ENCODE data around the gene BRCC3. TPM values are rescaled to one million over a fixed set of nuclear protein-coding genes. Genes with fewer than 3 reads are reported as not detected.

Gene BRCC3
- polyA plus RNA-seq, 4 donors, result 14.3 to 29.8 (median 24.1) TPM

DNA sequence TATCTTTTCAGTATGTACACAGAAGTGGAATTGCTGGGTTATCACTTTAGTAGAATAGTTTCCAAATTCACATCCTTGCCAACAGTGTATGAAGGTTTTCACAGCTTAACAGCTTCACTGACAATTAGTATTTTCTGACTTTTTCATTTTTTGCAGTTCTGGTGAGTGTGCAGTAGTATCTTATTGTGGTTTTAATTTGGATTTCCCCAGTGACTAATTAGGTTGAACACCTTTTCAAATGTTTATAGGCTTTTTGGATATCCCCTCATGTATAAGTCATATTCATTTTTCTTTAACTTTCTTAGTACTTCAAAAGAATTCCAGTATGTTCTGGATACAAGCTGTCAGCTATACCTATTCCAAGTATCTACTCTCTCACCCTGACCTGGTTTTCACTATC is 37.1 kb downstream of the BRCC3 start:
- Histone ChIP-seq H3K9me3 (ENCODE audit: control insufficient read depth in 2 of 2, insufficient read depth in 1 of 2, low read depth in 1 of 2, low read length in 1 of 2) (no peaks in the 10 kb centered on the region), H3K4me3 (ENCODE audit: low read depth in 1 of 3, low read length in 3 of 3) (no peak overlapping the region), H3K36me3 (ENCODE audit: control insufficient read depth in 3 of 3, insufficient read depth in 2 of 3, low read depth in 1 of 3, low read length in 3 of 3) (peaks cover 0 to 2% (median 0%) of the 10 kb centered on the region in 3 donors), H3K4me1 (ENCODE audit: control insufficient read depth in 3 of 3, insufficient read depth in 2 of 3, low read depth in 1 of 3, low read length in 2 of 3) (no peaks in the 10 kb centered on the region), H3K27me3 (ENCODE audit: control insufficient read depth in 3 of 3, insufficient read depth in 3 of 3, low read length in 3 of 3) (no peaks in the 10 kb centered on the region), H3K27ac (ENCODE audit: low read depth in 1 of 3, low read length in 2 of 3) (no peak overlapping the region)
- DNase-seq (no peak), FAIRE-seq (no peak)

DNA sequence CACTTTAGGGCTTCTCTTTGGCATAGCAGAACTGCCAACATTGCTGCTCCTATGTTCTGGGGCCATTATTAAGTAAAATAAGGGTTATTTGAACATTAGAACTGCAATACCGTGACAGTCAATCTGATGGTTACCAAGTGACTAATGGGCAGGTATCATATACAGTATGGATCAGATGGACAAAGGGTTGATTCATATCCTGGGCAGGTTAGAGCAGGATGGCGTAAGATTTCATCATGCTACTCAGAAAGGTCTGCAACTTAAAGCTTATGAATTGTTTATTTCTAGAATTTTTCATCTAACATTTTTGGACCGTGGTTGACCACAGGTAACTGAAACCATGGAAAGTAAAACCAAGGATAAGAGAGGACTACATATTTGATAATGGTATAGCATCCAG is 40.9 kb downstream of the BRCC3 start:
- H3K4me1 ChIP-seq (ENCODE audit: control insufficient read depth in 3 of 3, insufficient read depth in 2 of 3, low read depth in 1 of 3, low read length in 2 of 3), result no peaks in the 10 kb centered on the region
- FAIRE-seq, result no peak
- H3K36me3 ChIP-seq (ENCODE audit: control insufficient read depth in 3 of 3, insufficient read depth in 2 of 3, low read depth in 1 of 3, low read length in 3 of 3), result no peaks in the 10 kb centered on the region
- no peak overlapping the region for H3K4me3 ChIP-seq (ENCODE audit: low read depth in 1 of 3, low read length in 3 of 3)
- H3K27me3 ChIP-seq (ENCODE audit: control insufficient read depth in 3 of 3, insufficient read depth in 3 of 3, low read length in 3 of 3), result no peaks in the 10 kb centered on the region
- H3K9me3 ChIP-seq (ENCODE audit: control insufficient read depth in 2 of 2, insufficient read depth in 1 of 2, low read depth in 1 of 2, low read length in 1 of 2), result no peaks in the 10 kb centered on the region
- WGBS, 3 donors, result 80 to 95% (median 95%) methylated on average over 3 of the region's 3 CpGs
- no peak overlapping the region for H3K27ac ChIP-seq (ENCODE audit: low read depth in 1 of 3, low read length in 2 of 3)
- DNase-seq, result no peak

DNA sequence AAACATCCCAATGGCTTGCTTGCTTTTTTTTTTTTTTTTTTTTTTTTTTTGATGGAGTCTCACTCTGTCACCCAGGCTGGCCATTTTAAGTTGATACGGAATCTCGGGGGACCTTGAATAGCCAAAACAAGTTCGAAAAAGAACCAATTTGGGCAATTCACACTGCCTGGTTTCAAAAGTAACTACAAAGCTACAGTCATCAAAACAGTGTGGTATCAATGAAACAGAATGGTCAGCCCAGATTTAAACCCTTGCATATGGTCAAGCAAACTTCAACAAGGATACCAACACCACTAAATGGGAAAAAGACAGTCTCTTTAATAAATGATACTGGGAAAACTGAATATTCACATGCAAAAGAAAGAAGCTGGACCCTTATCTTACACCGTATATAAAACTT is 41.8 kb downstream of the BRCC3 start:
- FAIRE-seq (no peak), DNase-seq (no peak)
- Histone ChIP-seq H3K36me3 (ENCODE audit: control insufficient read depth in 3 of 3, insufficient read depth in 2 of 3, low read depth in 1 of 3, low read length in 3 of 3) (no peaks in the 10 kb centered on the region), H3K27me3 (ENCODE audit: control insufficient read depth in 3 of 3, insufficient read depth in 3 of 3, low read length in 3 of 3) (no peaks in the 10 kb centered on the region), H3K4me3 (ENCODE audit: low read depth in 1 of 3, low read length in 3 of 3) (no peak overlapping the region), H3K9me3 (ENCODE audit: control insufficient read depth in 2 of 2, insufficient read depth in 1 of 2, low read depth in 1 of 2, low read length in 1 of 2) (no peaks in the 10 kb centered on the region), H3K4me1 (ENCODE audit: control insufficient read depth in 3 of 3, insufficient read depth in 2 of 3, low read depth in 1 of 3, low read length in 2 of 3) (no peaks in the 10 kb centered on the region), H3K27ac (ENCODE audit: low read depth in 1 of 3, low read length in 2 of 3) (no peak overlapping the region)
- 87 to 99% (median 99%) methylated on average over 4 of the region's 4 CpGs for WGBS, 3 donors

DNA sequence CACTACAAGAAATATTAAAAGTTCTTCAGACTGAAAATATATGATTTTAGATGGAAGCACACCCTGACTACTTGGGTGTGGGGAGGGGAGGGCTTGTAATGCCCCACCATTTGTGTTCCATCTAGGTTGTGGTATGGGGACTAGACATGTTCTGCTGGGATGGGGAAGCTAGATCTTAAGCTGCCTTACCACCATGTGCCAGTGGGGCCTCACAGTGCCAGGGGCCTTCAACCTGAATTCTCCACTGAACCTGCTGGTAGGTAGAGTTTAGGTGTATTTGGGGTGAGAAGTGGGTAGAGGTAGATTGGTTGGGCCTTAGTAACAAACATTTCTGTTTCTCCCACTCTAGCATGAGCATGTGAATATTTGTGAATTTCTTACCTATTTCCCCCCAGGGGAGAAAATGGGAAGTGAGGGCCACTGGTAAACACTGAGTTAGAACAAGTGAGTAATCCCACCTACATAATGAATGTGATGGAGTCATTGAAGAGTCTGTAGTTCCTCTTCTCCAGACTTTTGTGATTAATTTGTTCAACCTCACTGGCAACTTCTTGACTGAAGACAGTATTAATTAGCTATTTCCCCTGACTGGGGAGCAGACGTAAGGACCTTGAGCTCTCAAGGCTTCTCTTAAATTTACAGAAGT is 44.0 kb downstream of the BRCC3 start:
- Histone ChIP-seq H3K4me3 (ENCODE audit: low read depth in 1 of 3, low read length in 3 of 3) (no peak overlapping the region), H3K27me3 (ENCODE audit: control insufficient read depth in 3 of 3, insufficient read depth in 3 of 3, low read length in 3 of 3) (no peaks in the 10 kb centered on the region), H3K4me1 (ENCODE audit: control insufficient read depth in 3 of 3, insufficient read depth in 2 of 3, low read depth in 1 of 3, low read length in 2 of 3) (no peaks in the 10 kb centered on the region), H3K9me3 (ENCODE audit: control insufficient read depth in 2 of 2, insufficient read depth in 1 of 2, low read depth in 1 of 2, low read length in 1 of 2) (no peaks in the 10 kb centered on the region), H3K27ac (ENCODE audit: low read depth in 1 of 3, low read length in 2 of 3) (no peak overlapping the region), H3K36me3 (ENCODE audit: control insufficient read depth in 3 of 3, insufficient read depth in 2 of 3, low read depth in 1 of 3, low read length in 3 of 3) (peaks cover 0 to 2% (median 0%) of the 10 kb centered on the region in 3 donors)
- 79 to 100% (median 91%) methylated on average over 1 of the region's 1 CpG for WGBS, 3 donors
- FAIRE-seq (no peak), DNase-seq (no peak)

DNA sequence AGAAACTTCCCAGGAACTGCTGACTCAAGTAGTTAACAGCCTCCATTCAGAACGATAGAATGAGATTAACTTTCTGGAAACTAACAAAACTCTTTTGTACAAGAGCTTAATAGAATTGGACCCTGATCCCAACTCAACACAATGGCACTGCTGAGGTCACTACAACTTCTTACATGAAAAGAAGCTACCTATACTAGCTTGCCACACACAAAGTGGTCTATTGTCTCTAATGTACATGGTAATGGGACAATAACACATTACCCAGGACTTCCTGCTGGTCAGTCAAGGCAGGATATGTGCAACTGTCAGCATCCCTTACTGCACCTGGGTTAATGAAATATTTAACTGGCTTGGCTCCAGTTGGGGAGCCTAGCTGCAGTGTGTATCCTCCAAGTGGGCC is 56.2 kb downstream of the BRCC3 start:
- Histone ChIP-seq H3K27ac (ENCODE audit: low read depth in 1 of 3, low read length in 2 of 3) (no peak overlapping the region), H3K4me3 (ENCODE audit: low read depth in 1 of 3, low read length in 3 of 3) (no peak overlapping the region), H3K9me3 (ENCODE audit: control insufficient read depth in 2 of 2, insufficient read depth in 1 of 2, low read depth in 1 of 2, low read length in 1 of 2) (peaks cover 0 to 4% of the 10 kb centered on the region in 2 donors), H3K36me3 (ENCODE audit: control insufficient read depth in 3 of 3, insufficient read depth in 2 of 3, low read depth in 1 of 3, low read length in 3 of 3) (no peaks in the 10 kb centered on the region), H3K27me3 (ENCODE audit: control insufficient read depth in 3 of 3, insufficient read depth in 3 of 3, low read length in 3 of 3) (no peaks in the 10 kb centered on the region), H3K4me1 (ENCODE audit: control insufficient read depth in 3 of 3, insufficient read depth in 2 of 3, low read depth in 1 of 3, low read length in 2 of 3) (no peaks in the 10 kb centered on the region)
- no peak for DNase-seq
- 25 to 69% (median 35%) methylated on average over 1 of the region's 1 CpG for WGBS, 3 donors
- FAIRE-seq, result no peak

DNA sequence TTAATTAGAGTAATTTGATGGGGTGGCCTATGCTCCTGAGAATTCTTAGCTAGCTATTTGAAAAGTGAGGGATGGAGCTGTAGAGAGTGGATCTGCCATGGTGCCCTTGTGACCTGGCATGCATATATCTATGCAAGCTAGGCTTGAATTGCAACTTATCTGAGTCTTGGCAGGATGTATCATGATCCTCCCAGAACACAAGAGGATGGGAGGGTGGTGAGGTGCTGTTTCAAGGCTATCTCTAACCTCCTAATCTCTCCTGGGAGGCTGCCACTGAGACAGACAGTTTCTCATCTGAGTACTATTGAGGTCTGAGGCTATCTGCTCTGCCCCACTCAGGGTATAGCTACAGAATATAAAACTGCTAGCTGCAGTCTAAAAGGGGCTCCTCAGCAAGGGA is 56.6 kb downstream of the BRCC3 start:
- no peaks in the 10 kb centered on the region for H3K4me1 ChIP-seq (ENCODE audit: control insufficient read depth in 3 of 3, insufficient read depth in 2 of 3, low read depth in 1 of 3, low read length in 2 of 3)
- DNase-seq (no peak), FAIRE-seq (no peak)
- H3K27ac ChIP-seq (ENCODE audit: low read depth in 1 of 3, low read length in 2 of 3), result no peak overlapping the region
- no peak overlapping the region for H3K4me3 ChIP-seq (ENCODE audit: low read depth in 1 of 3, low read length in 3 of 3)
- H3K36me3 ChIP-seq (ENCODE audit: control insufficient read depth in 3 of 3, insufficient read depth in 2 of 3, low read depth in 1 of 3, low read length in 3 of 3), result no peaks in the 10 kb centered on the region
- H3K9me3 ChIP-seq (ENCODE audit: control insufficient read depth in 2 of 2, insufficient read depth in 1 of 2, low read depth in 1 of 2, low read length in 1 of 2), result peaks cover 0 to 4% of the 10 kb centered on the region in 2 donors
- no peaks in the 10 kb centered on the region for H3K27me3 ChIP-seq (ENCODE audit: control insufficient read depth in 3 of 3, insufficient read depth in 3 of 3, low read length in 3 of 3)

DNA sequence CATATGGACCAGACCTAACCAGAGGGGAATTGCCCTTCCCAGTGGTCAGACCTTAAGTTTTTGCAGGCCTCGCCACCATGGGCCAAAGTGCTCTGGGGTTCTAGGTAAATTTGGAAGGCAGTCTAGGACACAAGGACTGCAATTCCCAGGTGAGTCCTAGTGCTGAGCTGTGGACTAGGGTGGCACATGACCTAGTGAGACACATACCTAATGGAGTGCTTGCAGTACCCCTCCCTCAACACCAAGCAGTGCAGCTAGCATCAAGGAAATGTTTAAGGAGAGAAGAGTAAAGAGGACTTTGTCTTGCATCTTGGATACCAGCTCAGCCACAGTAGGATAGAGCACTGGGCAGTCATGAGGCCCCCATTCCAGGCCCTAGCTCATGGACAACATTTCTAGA is 60.8 kb downstream of the BRCC3 start:
- Histone ChIP-seq H3K27ac (ENCODE audit: low read depth in 1 of 3, low read length in 2 of 3) (no peak overlapping the region), H3K9me3 (ENCODE audit: control insufficient read depth in 2 of 2, insufficient read depth in 1 of 2, low read depth in 1 of 2, low read length in 1 of 2) (peaks cover 0 to 4% of the 10 kb centered on the region in 2 donors), H3K36me3 (ENCODE audit: control insufficient read depth in 3 of 3, insufficient read depth in 2 of 3, low read depth in 1 of 3, low read length in 3 of 3) (no peaks in the 10 kb centered on the region), H3K4me1 (ENCODE audit: control insufficient read depth in 3 of 3, insufficient read depth in 2 of 3, low read depth in 1 of 3, low read length in 2 of 3) (no peaks in the 10 kb centered on the region), H3K4me3 (ENCODE audit: low read depth in 1 of 3, low read length in 3 of 3) (no peak overlapping the region), H3K27me3 (ENCODE audit: control insufficient read depth in 3 of 3, insufficient read depth in 3 of 3, low read length in 3 of 3) (no peaks in the 10 kb centered on the region)
- WGBS, 3 donors, result 95 to 100% (median 100%) methylated on average over 1 of the region's 1 CpG
- no peak for DNase-seq
- FAIRE-seq, result no peak

DNA sequence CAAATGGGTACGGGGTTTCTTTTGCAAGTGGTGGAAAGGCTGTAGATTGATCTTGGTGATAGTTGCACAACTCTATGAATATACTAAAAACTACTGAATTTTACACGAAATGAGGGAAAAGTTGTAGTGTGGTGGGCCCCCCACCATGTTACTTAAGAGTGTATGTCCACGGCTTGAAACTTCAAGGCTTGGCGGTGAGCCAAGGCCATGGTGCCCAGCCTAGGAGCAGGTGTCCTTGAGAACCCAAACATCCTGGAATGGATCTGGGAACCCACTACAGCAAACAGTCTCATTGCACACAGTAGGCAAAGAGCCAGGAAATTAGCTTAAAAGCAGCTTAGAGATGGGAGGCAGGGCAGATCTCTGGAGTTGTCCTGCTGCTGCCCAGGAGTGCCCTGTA is 62.9 kb downstream of the BRCC3 start:
- Histone ChIP-seq H3K4me1 (ENCODE audit: control insufficient read depth in 3 of 3, insufficient read depth in 2 of 3, low read depth in 1 of 3, low read length in 2 of 3) (no peaks in the 10 kb centered on the region), H3K4me3 (ENCODE audit: low read depth in 1 of 3, low read length in 3 of 3) (no peak overlapping the region), H3K36me3 (ENCODE audit: control insufficient read depth in 3 of 3, insufficient read depth in 2 of 3, low read depth in 1 of 3, low read length in 3 of 3) (no peaks in the 10 kb centered on the region), H3K9me3 (ENCODE audit: control insufficient read depth in 2 of 2, insufficient read depth in 1 of 2, low read depth in 1 of 2, low read length in 1 of 2) (peaks cover 0 to 2% of the 10 kb centered on the region in 2 donors), H3K27me3 (ENCODE audit: control insufficient read depth in 3 of 3, insufficient read depth in 3 of 3, low read length in 3 of 3) (no peaks in the 10 kb centered on the region), H3K27ac (ENCODE audit: low read depth in 1 of 3, low read length in 2 of 3) (no peak overlapping the region)
- DNase-seq (no peak), FAIRE-seq (no peak)
- 63 to 78% (median 63%) methylated on average over 4 of the region's 4 CpGs for WGBS, 3 donors

DNA sequence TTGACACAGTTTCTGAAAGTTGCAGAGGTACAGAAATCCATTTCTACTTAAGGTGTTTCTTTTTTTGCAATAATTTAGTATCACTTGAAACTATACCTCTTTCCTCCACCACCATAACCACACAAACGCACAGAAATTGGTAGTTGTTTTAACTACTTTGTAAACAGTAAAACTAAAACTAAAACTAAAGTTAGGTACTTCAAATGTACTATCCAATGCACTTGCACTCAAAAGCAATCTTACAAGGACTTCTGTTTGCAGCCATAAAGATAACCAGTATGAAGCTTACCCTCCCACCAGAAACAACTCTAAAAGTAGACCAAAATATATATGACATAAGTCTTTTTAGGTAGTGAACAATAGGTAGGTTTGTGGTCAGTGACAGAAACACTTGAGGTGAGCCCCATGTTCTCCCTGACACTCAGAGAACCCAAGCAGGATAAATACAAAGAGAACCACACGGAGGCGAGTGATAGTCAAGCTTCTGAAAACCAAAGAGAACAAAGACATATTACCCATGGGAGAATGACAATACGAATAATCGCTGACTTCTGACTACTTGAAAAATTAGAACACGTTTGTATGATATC is 72.7 kb downstream of the BRCC3 start:
- H3K36me3 ChIP-seq (ENCODE audit: control insufficient read depth in 3 of 3, insufficient read depth in 2 of 3, low read depth in 1 of 3, low read length in 3 of 3), result no peaks in the 10 kb centered on the region
- no peaks in the 10 kb centered on the region for H3K9me3 ChIP-seq (ENCODE audit: control insufficient read depth in 2 of 2, insufficient read depth in 1 of 2, low read depth in 1 of 2, low read length in 1 of 2)
- no peak for FAIRE-seq
- H3K27me3 ChIP-seq (ENCODE audit: control insufficient read depth in 3 of 3, insufficient read depth in 3 of 3, low read length in 3 of 3), result no peaks in the 10 kb centered on the region
- no peaks in the 10 kb centered on the region for H3K4me1 ChIP-seq (ENCODE audit: control insufficient read depth in 3 of 3, insufficient read depth in 2 of 3, low read depth in 1 of 3, low read length in 2 of 3)
- no peak for DNase-seq
- H3K27ac ChIP-seq (ENCODE audit: low read depth in 1 of 3, low read length in 2 of 3), result no peak overlapping the region
- no peak overlapping the region for H3K4me3 ChIP-seq (ENCODE audit: low read depth in 1 of 3, low read length in 3 of 3)
- 50 to 76% (median 69%) methylated on average over 6 of the region's 6 CpGs for WGBS, 3 donors

All from small intestine (tissue), 7 donors.